Measurements from ENCODE around the gene MRPL36.

MRPL36 gene

DNA sequence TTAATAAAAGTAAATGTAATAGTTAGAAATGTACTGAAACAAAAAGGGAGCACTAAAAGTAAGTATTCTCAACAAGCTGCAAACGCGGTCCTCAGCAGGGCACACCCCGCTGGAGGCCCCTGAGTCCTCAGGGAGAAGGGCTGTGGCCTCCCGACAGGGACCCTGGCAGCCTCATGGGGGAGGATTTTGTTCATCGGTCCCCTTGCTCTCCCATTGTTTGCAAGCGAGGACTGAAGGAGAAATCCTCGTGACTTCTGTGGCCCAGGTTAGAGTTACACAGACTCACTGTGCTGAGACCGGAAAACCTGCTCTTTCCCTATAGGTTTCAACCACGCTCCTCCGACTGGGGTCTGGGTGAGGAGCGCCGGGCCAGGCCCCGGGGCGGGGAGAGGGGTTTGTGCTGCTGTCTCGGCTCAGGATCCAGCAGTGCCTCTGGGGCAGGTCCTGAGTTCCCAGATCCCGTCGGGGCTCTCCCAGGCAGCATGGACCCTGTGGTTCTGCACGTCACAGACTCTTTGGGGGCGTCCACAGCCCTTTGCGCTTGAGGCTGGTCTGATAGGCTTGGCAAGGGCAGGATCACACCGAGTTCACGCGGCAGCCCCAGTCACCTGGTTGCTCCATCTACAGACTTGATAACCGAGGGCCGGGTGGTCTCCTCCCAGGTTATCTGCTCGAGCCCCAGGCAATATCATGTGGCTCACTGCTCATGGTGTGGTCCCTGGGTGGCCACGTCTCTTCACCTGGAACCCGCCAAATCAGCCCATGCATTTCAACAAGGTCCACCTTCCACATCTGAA lies 38.8 kb downstream of the MRPL36 start:
- DNase-seq, result no peak
- no peak overlapping the region for H3K4me2 ChIP-seq (ENCODE audit: low read length)
- no peak overlapping the region for H3K18ac ChIP-seq (ENCODE audit: low read length)
- no peak overlapping the region for H4K12ac ChIP-seq (ENCODE audit: low read depth, low read length)
- no peak overlapping the region for H3K23ac ChIP-seq (ENCODE audit: low read length)
- no peak overlapping the region for H4K91ac ChIP-seq (ENCODE audit: low read depth, low read length)
- H3K4me1 ChIP-seq (ENCODE audit: control insufficient read depth in 1 of 2, insufficient read depth in 2 of 2, low read length in 2 of 2), result no peaks in the 10 kb centered on the region
- no peak overlapping the region for H2BK5ac ChIP-seq (ENCODE audit: low read depth, low read length, poor library complexity)
- H2AFZ ChIP-seq (ENCODE audit: insufficient read depth, low read length, poor library complexity), result no peak overlapping the region
- H3K4ac ChIP-seq (ENCODE audit: low read depth, low read length), result no peak overlapping the region
- H2AK5ac ChIP-seq (ENCODE audit: low read length), result no peak overlapping the region
- H3K27ac ChIP-seq (ENCODE audit: low read depth, low read length), result no peak overlapping the region
- H3K27me3 ChIP-seq (ENCODE audit: insufficient read depth, low read length), result no peaks in the 10 kb centered on the region
- H3K4me3 ChIP-seq (ENCODE audit: low read depth, low read length), result no peak overlapping the region
- H3K36me3 ChIP-seq (ENCODE audit: control insufficient read depth in 1 of 2, insufficient read depth in 2 of 2, low read length in 2 of 2), result no peaks in the 10 kb centered on the region
- no peak overlapping the region for H4K8ac ChIP-seq (ENCODE audit: low read depth, low read length)
- H2BK120ac ChIP-seq (ENCODE audit: insufficient read depth, low read length, poor library complexity), result no peak overlapping the region
- H3K79me1 ChIP-seq (ENCODE audit: low read length), result no peaks in the 10 kb centered on the region
- no peak overlapping the region for H3K9ac ChIP-seq (ENCODE audit: low read length)
- no peak overlapping the region for H3K14ac ChIP-seq (ENCODE audit: low read length)
- no peaks in the 10 kb centered on the region for H3K9me3 ChIP-seq (ENCODE audit: insufficient read depth, low read depth, low read length)
- WGBS (ENCODE audit: extremely low coverage, insufficient coverage, insufficient read length), result no CpG with 5 or more reads among the region's 28 CpGs
- no peak overlapping the region for H2BK12ac ChIP-seq (ENCODE audit: low read length)
- no peaks in the 10 kb centered on the region for H3K79me2 ChIP-seq (ENCODE audit: control insufficient read depth, insufficient read depth, low read length, poor library complexity)

DNA sequence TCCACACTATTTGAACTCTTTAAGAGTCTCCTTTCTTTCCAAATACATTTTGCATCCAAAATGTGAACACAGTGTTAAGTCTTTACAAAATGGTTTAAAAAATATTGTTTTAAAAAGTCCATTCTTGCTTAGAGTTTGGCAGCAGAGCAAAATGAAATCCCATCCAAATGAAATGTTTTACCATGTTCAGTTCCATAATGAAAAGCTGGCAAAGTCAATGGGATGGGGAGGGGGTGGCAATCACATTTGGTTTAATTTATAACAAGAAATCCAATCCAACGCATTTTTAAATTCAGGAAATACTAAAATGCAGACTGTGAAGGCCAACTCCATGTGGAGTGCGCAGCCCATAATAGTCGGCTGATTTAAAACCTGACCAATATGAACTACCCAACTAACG lies 39.4 kb downstream of the MRPL36 start:
- no peak overlapping the region for H4K91ac ChIP-seq (ENCODE audit: low read depth, low read length)
- H3K4me2 ChIP-seq (ENCODE audit: low read length), result no peak overlapping the region
- H3K4me3 ChIP-seq (ENCODE audit: low read depth, low read length), result no peak overlapping the region
- no peak overlapping the region for H3K18ac ChIP-seq (ENCODE audit: low read length)
- H3K36me3 ChIP-seq (ENCODE audit: control insufficient read depth in 1 of 2, insufficient read depth in 2 of 2, low read length in 2 of 2), result no peaks in the 10 kb centered on the region
- no peaks in the 10 kb centered on the region for H3K4me1 ChIP-seq (ENCODE audit: control insufficient read depth in 1 of 2, insufficient read depth in 2 of 2, low read length in 2 of 2)
- no CpG with 5 or more reads among the region's 4 CpGs for WGBS (ENCODE audit: extremely low coverage, insufficient coverage, insufficient read length)
- no peak overlapping the region for H2BK12ac ChIP-seq (ENCODE audit: low read length)
- no peak overlapping the region for H2AK5ac ChIP-seq (ENCODE audit: low read length)
- no peaks in the 10 kb centered on the region for H3K27me3 ChIP-seq (ENCODE audit: insufficient read depth, low read length)
- no peaks in the 10 kb centered on the region for H3K79me2 ChIP-seq (ENCODE audit: control insufficient read depth, insufficient read depth, low read length, poor library complexity)
- no peak overlapping the region for H2AFZ ChIP-seq (ENCODE audit: insufficient read depth, low read length, poor library complexity)
- no peak overlapping the region for H3K14ac ChIP-seq (ENCODE audit: low read length)
- no peak overlapping the region for H4K12ac ChIP-seq (ENCODE audit: low read depth, low read length)
- no peak overlapping the region for H3K27ac ChIP-seq (ENCODE audit: low read depth, low read length)
- DNase-seq, result no peak
- no peak overlapping the region for H2BK120ac ChIP-seq (ENCODE audit: insufficient read depth, low read length, poor library complexity)
- no peak overlapping the region for H3K4ac ChIP-seq (ENCODE audit: low read depth, low read length)
- H3K79me1 ChIP-seq (ENCODE audit: low read length), result no peaks in the 10 kb centered on the region
- no peak overlapping the region for H4K8ac ChIP-seq (ENCODE audit: low read depth, low read length)
- no peaks in the 10 kb centered on the region for H3K9me3 ChIP-seq (ENCODE audit: insufficient read depth, low read depth, low read length)
- H3K9ac ChIP-seq (ENCODE audit: low read length), result no peak overlapping the region
- no peak overlapping the region for H2BK5ac ChIP-seq (ENCODE audit: low read depth, low read length, poor library complexity)
- no peak overlapping the region for H3K23ac ChIP-seq (ENCODE audit: low read length)

- Histone ChIP-seq H3K18ac (ENCODE audit: low read length) (no peak overlapping the region), H3K36me3 (ENCODE audit: control insufficient read depth in 1 of 2, insufficient read depth in 2 of 2, low read length in 2 of 2) (no peaks in the 10 kb centered on the region), H4K8ac (ENCODE audit: low read depth, low read length) (no peak overlapping the region), H2AK5ac (ENCODE audit: low read length) (no peak overlapping the region), H3K79me2 (ENCODE audit: control insufficient read depth, insufficient read depth, low read length, poor library complexity) (no peaks in the 10 kb centered on the region), H3K9me3 (ENCODE audit: insufficient read depth, low read depth, low read length) (no peaks in the 10 kb centered on the region), H3K4me1 (ENCODE audit: control insufficient read depth in 1 of 2, insufficient read depth in 2 of 2, low read length in 2 of 2) (no peaks in the 10 kb centered on the region), H3K4me3 (ENCODE audit: low read depth, low read length) (no peak overlapping the region), H3K27ac (ENCODE audit: low read depth, low read length) (no peak overlapping the region), H2BK5ac (ENCODE audit: low read depth, low read length, poor library complexity) (no peak overlapping the region), H2BK12ac (ENCODE audit: low read length) (no peak overlapping the region), H2BK120ac (ENCODE audit: insufficient read depth, low read length, poor library complexity) (no peak overlapping the region), H4K12ac (ENCODE audit: low read depth, low read length) (no peak overlapping the region), H2AFZ (ENCODE audit: insufficient read depth, low read length, poor library complexity) (no peak overlapping the region), H3K4ac (ENCODE audit: low read depth, low read length) (no peak overlapping the region), H3K23ac (ENCODE audit: low read length) (no peak overlapping the region), H3K27me3 (ENCODE audit: insufficient read depth, low read length) (no peaks in the 10 kb centered on the region), H3K79me1 (ENCODE audit: low read length) (no peaks in the 10 kb centered on the region), H3K9ac (ENCODE audit: low read length) (no peak overlapping the region), H4K91ac (ENCODE audit: low read depth, low read length) (no peak overlapping the region), H3K4me2 (ENCODE audit: low read length) (no peak overlapping the region), H3K14ac (ENCODE audit: low read length) (no peak overlapping the region)
- no peak for DNase-seq
- WGBS (ENCODE audit: extremely low coverage, insufficient coverage, insufficient read length), result no CpG with 5 or more reads among the region's 13 CpGs
These were observed 40.2 kb downstream of the MRPL36 start for GRCh38 chr5:1759378-1759970.

- H3K79me2 ChIP-seq (ENCODE audit: control insufficient read depth, insufficient read depth, low read length, poor library complexity), result no peaks in the 10 kb centered on the region
- no peak overlapping the region for H3K4ac ChIP-seq (ENCODE audit: low read depth, low read length)
- H3K27ac ChIP-seq (ENCODE audit: low read depth, low read length), result no peak overlapping the region
- H3K27me3 ChIP-seq (ENCODE audit: insufficient read depth, low read length), result no peaks in the 10 kb centered on the region
- DNase-seq, result no peak
- no peak overlapping the region for H2BK120ac ChIP-seq (ENCODE audit: insufficient read depth, low read length, poor library complexity)
- H4K12ac ChIP-seq (ENCODE audit: low read depth, low read length), result no peak overlapping the region
- no peak overlapping the region for H3K4me2 ChIP-seq (ENCODE audit: low read length)
- H3K18ac ChIP-seq (ENCODE audit: low read length), result no peak overlapping the region
- no peak overlapping the region for H2BK12ac ChIP-seq (ENCODE audit: low read length)
- no peaks in the 10 kb centered on the region for H3K9me3 ChIP-seq (ENCODE audit: insufficient read depth, low read depth, low read length)
- no peak overlapping the region for H2AK5ac ChIP-seq (ENCODE audit: low read length)
- H2BK5ac ChIP-seq (ENCODE audit: low read depth, low read length, poor library complexity), result no peak overlapping the region
- H3K36me3 ChIP-seq (ENCODE audit: control insufficient read depth in 1 of 2, insufficient read depth in 2 of 2, low read length in 2 of 2), result no peaks in the 10 kb centered on the region
- H3K4me3 ChIP-seq (ENCODE audit: low read depth, low read length), result no peak overlapping the region
- no peak overlapping the region for H2AFZ ChIP-seq (ENCODE audit: insufficient read depth, low read length, poor library complexity)
- no CpG with 5 or more reads among the region's 3 CpGs for WGBS (ENCODE audit: extremely low coverage, insufficient coverage, insufficient read length)
- no peak overlapping the region for H4K91ac ChIP-seq (ENCODE audit: low read depth, low read length)
- H3K79me1 ChIP-seq (ENCODE audit: low read length), result no peaks in the 10 kb centered on the region
- no peaks in the 10 kb centered on the region for H3K4me1 ChIP-seq (ENCODE audit: control insufficient read depth in 1 of 2, insufficient read depth in 2 of 2, low read length in 2 of 2)
- H3K14ac ChIP-seq (ENCODE audit: low read length), result no peak overlapping the region
- no peak overlapping the region for H3K9ac ChIP-seq (ENCODE audit: low read length)
- H3K23ac ChIP-seq (ENCODE audit: low read length), result no peak overlapping the region
- no peak overlapping the region for H4K8ac ChIP-seq (ENCODE audit: low read depth, low read length)
These were observed 41.1 kb downstream of the MRPL36 start for GRCh38 chr5:1758574-1758973.

Measured in trophoblast cell (in vitro differentiated cells and primary cell).